DMS53 (cell line): Measurements from ENCODE around the gene CLIP1.
A peak's percentile ranks its signal among the peaks of the same experiment; 100 is the strongest.

Experiments used
- DNase-seq: peaks from one replicate; lab custom pipeline; 2025; lab: John Stamatoyannopoulos, UW

CLIP1 gene

GRCh38 chr12:122355706-122356105, 66.8 kb downstream of the CLIP1 start:
- no peak for DNase-seq

- no peak for DNase-seq
These were observed 67.4 kb downstream of the CLIP1 start for GRCh38 chr12:122354958-122355641.

DNA sequence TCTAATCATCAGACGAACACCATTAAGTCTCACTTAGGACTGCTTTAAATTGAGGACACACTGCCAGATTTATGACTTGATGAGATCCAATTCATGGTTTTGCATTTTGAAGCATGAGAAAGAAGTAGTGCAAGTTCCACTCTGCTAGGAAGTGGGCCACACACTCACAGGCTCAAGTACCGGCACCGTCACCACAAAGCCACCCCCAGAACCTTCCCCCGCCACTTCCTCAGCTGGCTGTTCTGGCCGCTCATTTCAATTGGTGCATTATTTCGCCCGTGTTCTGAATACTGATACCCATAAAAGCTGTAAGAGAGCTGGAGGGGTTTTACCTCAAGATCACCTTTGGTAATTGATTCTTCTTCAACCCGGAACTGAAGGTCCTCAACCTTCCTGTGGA, 70.1 kb downstream of the CLIP1 start:
- no peak for DNase-seq

DNA sequence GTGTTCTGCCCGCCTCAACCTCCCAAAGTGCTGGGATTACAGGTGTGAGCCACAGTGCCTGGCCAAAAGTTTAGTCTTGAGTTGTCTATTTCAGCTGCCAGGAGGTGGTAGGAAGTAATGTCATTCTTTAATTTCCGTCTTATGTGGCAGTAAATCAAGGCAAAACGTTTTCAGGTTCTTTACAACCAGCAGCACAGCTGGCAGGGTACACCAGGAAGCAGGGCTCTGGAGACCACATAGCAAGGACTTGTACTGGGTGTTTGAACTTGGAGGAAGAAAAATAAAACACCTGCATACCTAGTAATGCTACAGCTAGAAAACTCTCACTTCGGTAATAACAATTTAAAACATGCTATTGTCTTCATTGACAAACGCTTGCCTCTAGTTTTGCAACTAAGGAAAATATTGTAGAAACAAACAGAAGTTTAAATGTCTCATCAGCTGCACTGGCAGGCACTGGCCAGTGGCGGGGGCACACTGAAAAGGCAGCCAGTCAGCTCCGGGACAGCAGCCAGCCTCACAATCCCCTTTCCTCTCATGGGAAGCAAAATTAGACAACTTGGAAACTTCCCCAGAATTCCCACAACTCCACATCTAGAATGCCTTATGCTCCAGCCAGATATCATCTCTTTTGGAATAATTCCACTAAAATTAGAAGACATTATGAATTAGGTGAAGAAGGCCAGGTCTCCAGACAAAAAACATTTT, 72.2 kb downstream of the CLIP1 start:
- DNase-seq: no peak

GRCh38 chr12:122349078-122349477, 73.4 kb downstream of the CLIP1 start:
- DNase-seq: no peak

- DNase-seq: no peak
These were observed 74.0 kb downstream of the CLIP1 start for GRCh38 chr12:122348505-122348904.

GRCh38 chr12:122346054-122346453, 76.4 kb downstream of the CLIP1 start:
- DNase-seq: no peak

GRCh38 chr12:122345042-122345441, 77.4 kb downstream of the CLIP1 start:
- no peak for DNase-seq

GRCh38 chr12:122336015-122336946, 86.2 kb downstream of the CLIP1 start:
- DNase-seq: peak; percentile 67

DNA sequence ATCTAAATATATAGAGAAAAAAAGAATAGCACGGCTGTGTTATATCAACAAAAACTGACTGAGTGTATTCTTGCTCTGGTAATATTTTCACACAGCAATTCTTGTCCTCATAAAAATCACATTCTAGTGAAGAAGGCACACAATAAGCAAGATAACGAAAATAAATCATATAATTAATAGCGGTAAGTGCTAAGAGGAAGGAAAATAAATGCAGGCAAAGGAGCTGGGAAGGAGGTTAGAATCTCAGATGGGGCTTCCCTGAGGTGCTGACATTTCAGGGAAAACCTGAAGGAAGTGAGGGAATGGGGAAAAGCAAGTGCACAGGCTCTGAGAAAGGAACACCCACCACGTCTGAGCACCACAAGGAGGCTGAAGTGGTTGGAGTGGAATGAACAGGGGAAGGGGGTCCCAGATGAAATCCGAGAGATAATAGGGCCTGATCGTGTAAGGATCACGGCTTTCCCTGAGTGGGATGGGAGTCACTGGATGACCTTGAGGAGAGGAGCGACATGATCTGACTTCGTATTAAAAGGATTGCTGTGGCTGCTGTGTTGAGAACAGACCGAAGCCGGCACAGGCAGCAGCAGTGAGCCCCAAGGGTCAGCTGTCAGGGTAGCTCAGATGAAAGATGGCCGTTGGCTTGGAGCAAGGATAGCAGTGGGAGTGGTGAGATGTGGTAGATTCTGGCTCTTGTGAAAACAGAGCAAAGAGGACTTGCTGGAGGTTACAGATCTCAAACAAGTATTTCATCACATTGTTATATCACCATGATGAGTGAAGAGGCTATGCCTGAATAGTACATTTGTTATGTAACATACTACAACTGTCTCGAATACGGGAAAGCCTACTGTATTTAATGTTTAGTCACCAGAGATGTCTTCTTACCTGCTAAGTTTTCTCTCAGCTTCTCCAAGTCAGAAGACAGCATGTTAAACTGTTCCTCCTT, 89.1 kb downstream of the CLIP1 start:
- no peak for DNase-seq

DNA sequence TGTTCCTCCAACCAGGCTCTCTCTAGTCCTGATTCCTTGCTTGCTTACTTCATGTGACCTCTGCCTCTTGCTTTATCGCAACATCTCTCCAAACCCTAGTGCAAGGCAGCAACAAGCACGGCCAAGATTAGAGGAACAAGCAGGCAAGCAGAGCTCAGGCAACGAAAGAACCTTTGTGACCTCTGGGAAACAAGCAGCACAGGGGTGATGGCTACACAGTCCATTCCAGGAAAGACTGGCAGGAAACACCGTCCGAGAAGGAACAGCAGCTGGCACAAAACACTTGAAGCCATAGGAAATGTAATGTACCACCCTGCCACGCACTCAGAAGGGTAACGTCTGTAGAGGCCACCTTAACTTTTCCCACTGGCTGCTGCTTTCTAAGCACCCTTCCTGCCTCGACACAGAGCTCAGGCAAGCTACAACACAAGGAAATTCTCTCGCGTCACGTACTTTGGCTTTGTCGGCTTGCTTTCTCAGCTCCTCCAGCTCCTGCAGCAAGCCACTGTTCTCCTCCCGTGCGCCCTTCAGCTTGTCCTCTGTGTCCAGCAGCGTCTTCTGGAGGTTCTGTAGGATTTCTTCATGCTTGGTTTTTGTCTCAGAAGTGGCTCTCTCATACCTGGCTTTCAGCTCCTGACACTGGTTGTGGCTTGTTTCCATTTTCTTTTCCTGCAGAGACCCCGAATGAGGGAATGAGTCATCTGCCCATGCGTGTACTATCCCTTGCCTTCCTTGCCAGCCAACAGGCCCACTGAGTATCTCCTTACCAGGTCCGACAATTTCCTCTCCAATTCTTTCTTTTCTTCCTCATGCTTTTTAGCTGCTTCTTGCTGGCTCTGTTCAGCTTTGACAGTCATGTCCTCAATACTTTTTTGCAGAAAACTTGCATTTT, 94.7 kb downstream of the CLIP1 start:
- DNase-seq: no peak

DNA sequence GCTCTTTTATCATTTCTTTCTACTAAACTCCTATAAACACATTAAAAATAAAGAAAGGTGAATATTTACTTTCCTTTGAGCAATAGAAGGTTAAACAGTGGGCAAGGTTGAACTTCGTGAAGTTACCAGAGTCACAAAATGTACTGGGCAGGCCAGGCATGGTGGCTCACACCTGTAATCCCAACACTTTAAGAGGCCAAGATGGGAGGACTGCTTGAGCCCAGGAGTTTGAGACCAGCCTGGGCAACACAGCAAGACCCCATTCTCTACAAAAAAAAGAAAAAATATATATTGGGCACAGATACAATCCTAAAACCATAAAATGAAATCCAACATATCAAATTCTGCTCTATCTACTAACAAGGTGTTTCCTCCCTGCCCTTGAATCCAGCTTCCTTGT, 95.5 kb downstream of the CLIP1 start:
- DNase-seq: no peak

DNA sequence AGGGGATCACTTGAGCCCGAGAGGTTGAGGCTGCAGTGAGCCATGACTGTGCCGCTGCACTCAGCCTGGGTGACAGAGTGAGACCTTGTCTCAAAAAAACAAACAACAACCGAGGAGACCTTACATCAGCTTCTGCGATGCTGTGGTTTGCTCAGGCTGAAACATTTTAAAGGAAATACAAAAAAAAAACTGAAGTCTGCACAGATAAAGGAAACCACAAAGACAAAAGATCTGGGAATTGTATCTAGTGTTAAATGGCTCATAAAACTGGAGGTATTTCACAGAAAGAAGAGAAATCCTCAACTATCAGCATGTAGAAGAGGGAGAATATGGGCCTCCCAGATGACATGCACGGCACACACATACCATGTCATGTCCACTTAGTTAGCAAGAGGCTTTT, 95.9 kb downstream of the CLIP1 start:
- no peak for DNase-seq

- DNase-seq: no peak
These were observed 99.0 kb downstream of the CLIP1 start for GRCh38 chr12:122323311-122324019.

- DNase-seq: peak; percentile 17
These were observed 100.0 kb downstream of the CLIP1 start for GRCh38 chr12:122322501-122322900.

DNA sequence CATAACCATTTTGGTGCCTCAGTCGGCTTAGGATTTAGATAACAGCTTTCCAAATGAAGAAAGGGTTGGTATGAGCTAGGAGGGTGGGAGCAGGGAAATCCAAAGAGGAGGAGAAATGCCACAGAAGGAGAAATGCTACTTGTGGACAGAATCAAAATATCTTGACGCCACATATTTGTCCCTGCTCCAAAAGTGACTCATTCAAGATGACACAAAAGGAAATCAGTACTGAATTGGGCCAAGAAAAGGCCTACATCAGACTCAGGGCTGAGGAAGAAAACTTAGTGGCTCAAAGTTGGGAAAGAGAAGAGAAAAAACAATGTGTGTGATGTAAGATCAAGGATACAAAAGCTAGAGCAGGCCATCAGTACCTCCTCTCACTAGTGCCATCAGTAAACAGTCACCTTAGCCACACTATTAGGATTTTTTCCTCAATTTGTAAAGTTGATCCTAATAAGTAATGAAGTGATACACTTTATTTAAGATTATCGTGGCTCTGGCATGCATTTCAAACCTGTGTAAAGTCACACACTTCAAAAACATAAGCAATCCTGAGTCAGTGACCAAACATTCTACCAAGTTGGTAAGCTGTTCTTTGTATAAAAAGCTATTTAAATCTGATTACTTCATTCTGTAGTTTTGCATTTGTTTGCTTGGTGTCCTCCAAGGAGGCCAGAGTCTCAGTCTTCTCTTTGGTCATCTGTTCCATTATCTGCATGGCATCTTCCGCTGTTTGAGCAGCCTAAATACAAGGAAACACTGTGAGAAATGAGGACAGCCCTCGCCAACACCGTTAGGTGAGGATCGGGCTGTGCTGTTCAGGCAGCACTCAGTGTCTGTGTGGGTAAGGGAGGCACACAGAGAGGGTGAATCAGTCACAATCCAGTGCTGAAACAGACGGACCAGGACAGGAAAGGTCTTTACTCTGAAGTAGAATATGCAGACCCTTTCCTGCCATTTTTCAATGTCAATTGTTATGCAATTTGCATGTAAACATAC, 103.6 kb downstream of the CLIP1 start:
- no peak for DNase-seq

DNA sequence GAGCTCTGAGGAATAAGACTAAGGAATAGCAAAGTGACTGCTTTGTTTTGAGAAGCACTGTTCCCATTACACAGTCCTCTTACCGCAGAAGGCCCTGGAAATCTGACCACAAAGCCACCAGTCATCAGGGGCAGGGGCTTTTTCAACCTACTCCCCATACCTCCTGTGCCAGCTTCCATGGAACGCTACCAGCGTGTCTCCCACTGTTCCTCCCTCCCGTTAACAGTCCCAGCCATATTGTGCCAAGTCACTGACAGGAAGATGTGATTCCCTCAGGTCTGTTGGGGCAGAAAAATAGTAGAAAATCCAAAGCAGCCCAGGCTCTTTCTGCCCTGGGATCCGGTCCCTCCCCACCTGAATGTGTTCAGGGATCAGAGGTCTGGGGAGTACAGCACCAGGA, 109.5 kb downstream of the CLIP1 start:
- DNase-seq: no peak

GRCh38 chr12:122311696-122312095, 110.8 kb downstream of the CLIP1 start:
- no peak for DNase-seq
